Stimulated activated CD4-positive, alpha-beta T cell treated with anti-CD3 and anti-CD28 coated beads, Interleukin-4, amount 100 ng/mL, for 24 hours (primary cell): Measurements from ENCODE around the gene INVS.
"Not testable (repeated sequence)": the region's sequence is repeated elsewhere in the genome, so short reads cannot be mapped to it uniquely, and the experiment has no call there.

Source experiments
- DNase-seq: peaks from one replicate; pipeline ENCODE4 v3.0.0-alpha.2; 2020

The INVS gene

DNA sequence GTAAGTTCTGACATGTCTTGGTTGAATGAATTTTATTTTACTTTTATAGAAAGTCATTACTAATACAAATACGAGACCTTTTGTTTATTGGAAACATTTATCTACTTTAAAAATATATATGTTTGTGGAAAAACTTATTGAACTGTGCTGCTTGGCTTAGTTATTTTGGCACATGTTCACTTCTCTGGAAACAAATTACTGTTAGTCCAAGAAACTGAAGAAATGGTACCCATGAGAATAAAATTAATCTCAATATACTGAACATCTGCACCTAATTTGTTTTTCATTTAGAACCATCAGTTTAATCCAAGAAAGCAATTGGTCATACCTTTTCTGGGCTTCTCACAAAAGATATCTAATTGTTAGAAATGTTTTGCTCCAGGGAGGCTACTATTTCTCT, 32.2 kb downstream of the INVS start:
- DNase-seq: no peak

DNA sequence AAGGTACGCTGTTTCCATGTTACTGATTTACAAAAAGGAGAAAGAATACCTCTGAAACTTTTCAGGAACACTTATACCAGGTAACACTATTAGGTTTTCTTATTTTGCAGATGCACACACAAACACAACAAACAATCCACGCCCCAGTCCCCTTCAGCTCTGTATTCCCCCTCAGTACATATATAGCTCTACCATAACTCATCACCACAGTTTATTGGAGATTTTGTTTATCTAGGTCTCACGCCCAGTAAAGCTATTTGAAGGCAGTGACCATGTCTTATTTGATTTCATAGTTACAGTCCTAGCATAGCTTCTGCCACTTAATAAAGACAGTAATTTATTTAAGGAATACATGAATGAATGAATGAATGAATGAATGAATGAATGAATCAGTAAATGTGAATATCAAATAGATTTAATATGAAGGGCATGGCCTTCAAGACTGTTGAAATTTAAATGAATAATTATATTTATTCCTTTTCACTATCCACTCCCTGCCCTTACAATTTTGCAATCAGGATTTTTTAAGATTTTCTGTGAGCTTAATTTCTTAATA, 32.9 kb downstream of the INVS start:
- no peak for DNase-seq

DNA sequence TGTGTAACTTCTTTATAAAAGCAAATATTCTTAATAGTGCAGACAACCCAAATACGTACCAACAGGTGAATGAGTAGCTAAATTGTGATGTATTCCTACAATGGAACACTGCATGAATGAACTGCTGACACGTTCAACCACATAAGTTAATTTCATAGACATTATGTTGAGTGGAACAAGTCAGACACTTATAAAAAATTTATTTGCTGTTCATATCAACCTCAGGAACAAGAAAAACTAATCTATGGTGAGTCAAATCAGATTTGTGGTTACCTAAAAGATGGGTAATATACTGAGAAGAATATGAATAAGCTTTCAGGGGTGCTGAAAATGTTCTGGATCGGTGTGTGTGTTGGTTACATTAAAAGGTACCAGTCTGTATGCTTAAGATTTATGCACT, 35.7 kb downstream of the INVS start:
- no peak for DNase-seq

DNA sequence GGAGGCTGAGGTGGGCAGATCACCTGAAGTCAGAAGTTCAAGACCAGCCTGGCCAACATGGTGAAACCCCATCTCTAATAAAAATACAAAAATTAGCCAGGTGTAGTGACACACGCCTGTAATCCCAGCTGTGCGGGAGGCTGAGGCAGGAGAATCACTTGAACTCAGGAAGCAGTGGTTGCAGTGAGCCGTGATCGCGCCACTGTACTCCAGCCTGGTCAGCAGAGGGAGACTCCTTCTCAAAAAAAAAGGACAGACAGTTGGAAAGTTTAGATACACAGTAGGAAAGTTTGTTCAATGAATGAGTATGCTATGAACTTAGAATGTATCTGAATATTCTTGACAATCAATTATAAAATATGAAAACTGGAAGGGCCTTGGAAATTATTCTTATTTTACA, 37.8 kb downstream of the INVS start:
- not testable (repeated sequence) for DNase-seq

DNA sequence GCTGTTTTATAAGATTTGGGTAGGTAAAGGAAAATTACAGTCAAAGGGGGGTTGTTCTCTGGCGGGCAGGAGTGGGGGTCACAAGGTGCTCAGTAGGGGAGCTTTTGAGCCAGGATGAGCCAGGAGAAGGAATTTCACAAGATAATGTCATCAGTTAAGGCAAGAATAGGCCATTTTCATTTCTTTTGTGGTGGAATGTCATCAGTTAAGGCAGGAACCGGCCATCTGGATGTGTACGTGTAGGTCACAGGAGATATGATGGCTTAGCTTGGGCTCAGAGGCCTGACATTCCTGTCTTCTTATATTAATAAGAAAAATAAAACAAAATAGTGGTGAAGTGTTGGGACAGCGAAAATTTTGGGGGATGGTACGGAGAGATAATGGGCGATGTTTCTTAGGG, 41.3 kb downstream of the INVS start:
- DNase-seq: not testable (repeated sequence)

DNA sequence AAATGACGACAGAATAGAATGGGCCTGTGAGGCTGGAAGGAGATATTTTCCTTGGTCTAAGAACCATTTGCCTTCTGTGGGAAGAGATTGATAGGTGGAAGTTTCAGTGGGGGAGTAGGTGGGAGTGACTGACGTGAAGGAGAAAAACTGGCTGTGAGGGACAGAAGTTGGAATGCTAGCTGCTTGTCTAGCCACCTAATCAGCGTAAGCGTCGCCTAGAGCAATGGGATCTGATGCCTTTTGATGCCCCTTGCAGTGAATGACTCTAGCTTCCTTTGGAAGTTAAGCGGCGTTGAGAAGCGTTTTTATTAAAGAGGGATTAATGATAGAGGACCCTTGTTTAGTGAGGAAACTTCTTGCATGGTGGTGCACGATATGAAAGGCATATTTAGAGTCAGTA, 42.8 kb downstream of the INVS start:
- not testable (repeated sequence) for DNase-seq

DNA sequence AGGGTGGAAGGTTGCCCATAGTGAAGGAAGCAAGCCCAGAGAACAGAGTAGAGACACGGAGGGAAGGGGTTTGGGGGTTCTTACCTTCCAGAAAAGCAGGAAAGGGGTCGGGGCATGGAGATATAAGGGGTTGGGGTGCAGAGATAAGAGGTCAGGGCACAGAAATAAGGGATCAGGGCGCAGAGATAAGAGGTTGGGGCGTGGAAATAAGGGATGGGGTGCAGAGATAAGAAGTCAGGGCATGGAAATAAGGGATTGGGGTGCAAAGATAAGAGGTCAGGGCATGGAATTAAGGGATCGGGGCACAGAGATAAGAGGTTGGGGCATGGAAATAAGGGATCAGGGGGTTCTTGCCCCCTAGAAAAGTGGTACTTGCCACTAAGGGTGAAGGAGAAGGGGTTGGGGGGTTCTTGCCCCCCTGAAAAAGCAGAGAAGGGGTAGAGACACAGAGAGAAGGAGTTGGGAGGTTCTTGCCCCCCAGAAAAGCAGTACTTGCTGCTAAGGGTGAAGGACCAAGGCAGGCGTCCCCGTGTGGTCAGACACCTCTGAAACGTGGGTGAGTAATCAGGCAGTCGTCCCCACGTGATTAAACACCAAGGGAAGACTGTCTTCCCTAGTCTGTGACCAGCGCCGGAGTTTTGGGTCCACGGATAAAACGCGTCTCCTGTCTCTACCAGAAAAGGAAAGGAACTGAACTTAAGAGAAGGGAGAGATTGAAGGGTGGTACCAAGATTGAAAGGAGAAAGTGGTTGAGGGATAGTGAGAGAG, 46.3 kb downstream of the INVS start:
- not testable (repeated sequence) for DNase-seq

DNA sequence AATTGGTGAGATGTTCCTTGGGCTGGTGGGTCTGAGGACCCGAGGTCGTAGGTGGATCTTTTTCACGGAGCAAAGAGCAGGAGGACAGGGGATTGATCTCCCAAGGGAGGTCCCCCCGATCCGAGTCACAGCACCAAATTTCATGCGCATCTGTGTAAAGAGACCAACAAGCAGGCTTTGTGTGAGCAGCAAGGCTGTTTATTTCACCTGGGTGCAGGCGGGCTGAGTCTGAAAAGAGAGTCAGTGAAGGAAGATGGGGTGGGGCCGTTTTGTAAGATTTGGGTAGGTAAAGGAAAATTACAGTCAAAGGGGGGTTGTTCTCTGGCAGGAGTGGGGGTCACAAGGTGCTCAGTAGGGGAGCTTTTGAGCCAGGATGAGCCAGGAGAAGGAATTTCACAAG, 46.9 kb downstream of the INVS start:
- DNase-seq: not testable (repeated sequence)

DNA sequence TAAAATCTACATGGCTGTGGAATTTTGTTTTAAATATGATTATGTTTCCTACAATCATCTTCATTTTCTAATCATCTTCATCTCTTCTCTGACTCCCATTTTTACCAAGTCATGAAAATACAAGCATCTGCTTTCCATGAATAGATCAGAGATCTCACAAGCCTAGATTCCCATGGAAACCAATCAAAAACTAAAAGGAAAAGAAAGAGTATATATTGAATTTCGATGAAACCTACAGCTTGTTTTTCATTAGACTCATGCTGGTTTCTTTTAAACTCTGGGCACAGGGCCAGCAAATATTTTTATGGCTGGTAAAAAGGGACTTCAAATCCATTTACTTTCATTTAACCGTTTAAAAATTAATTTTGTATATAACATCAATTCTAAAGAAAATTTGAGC, 51.2 kb downstream of the INVS start:
- no peak for DNase-seq

DNA sequence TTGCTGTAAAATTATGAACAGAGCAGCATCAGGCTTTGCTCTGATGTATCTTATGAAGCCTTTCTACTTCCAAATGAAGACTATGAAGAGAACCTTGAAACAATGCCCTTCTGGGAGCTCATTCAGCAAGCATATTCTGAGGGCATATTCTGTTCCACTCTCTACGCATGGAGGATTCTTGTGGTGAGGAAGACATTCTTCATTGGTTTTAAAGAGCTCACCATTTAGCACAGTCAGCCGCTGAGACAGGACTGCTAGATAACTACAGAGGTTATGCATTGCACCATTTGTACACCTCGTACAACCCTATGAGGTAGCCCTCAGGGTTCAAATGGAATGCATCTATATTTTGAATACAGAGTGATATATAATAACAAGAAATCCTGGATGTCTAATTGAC, 61.0 kb downstream of the INVS start:
- DNase-seq: no peak

DNA sequence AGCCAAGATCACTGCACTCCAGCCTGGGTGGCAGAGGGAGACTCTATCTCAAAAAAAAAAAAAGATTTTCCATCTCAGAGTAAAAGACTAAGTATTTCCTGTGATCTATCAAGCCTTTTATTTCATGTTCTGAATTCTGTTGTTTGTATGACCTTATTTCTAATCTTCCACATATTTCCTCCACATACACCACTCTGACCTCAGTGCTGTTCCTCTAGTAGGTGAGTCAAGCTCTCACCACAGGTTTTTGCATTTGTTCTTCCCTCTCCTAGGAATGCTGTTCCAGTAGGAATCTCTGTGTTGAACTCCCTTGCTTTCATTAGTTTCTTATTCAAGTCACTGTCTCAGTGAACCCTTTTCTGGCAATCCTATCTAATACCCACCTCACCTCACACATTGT, 68.1 kb downstream of the INVS start:
- no peak for DNase-seq

DNA sequence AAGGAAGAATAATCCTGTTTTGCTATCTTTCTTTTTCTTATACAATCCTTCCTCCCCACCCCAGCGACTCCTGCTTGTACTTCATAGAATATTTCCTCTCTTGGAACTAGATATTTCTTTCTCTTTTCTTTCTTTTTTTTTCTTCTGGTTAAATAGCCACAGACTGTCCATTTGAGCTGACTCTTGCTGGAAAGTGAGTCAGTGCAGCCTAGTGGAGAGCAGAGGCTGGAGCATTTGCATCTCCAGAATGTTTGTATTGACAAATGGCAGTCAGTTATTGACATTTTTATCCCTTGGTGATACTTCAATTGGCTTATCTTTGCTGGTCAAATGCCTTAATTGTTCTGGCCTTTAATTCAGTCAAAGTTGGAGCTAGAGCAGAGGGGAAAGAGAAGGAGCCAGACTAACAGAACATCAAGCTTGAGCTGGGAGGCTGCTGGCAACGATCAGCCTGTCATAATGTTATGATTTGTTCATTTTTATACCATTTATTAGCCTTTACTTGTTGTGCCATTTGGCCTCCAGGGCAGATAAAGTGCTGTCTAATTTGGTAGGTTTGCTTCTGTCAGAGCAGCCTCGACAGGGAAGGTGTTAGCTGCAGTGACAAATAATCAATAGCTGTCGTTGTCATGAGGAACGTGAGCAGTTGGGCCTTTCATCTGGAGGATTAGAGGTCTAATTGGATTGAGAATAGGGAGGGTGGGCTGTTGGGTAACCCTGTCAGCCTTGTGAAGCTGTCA, 69.0 kb downstream of the INVS start:
- DNase-seq: no peak

DNA sequence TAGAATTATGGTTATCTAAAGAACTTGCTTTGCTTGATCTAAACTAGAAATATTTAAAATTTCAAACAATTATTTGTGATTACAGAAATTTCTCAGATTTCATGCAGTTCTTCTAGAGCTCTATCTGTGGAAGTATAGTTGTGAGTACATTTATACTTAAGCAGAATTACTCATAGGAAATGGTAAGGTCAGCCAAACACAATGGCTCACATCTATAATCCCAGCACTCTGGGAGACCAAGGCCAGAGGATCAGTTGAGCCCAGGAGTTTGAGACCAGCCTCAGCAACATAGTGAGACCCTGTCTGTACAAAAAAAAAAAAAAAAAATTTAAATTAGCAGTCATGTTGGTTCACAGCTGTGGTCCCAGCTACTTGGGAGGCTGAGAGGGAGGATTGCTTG, 71.0 kb downstream of the INVS start:
- no peak for DNase-seq

DNA sequence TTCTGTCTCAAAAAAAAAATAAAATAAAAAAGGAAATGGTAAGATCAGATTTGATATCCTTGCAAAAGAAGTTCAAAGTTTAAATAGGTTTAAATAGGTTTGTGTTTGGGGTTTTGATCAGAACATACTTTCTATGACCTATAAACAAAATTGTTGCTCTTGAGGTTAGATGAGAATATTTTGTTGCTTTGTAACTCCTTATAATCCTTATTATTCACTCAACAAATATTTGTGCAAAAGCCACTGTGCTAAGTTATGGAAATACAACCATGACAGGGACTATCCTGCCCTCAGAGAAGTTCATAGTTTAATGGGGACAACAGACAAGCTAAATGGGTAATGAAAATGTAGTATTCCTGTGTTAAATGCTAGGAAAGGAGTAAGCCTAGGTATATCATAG, 71.5 kb downstream of the INVS start:
- DNase-seq: no peak

DNA sequence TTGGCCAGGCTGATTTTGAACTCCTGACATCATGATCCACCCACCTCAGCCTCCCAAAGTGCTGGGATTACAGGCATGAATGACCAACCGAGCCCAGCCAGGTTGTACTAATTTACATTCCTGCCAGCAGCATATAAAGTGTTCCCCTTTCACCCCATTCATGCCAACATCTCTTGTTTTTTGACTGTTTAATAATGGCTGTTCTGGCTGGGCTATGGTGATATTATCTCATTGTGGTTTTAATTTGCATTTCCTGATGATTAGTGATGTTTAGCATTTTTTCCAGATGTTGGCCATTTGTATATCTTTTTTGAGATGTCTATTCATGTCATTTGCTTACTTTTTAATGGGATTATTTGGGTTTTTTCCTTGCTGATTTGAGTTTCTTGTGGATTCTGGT, 87.3 kb downstream of the INVS start:
- no peak for DNase-seq

DNA sequence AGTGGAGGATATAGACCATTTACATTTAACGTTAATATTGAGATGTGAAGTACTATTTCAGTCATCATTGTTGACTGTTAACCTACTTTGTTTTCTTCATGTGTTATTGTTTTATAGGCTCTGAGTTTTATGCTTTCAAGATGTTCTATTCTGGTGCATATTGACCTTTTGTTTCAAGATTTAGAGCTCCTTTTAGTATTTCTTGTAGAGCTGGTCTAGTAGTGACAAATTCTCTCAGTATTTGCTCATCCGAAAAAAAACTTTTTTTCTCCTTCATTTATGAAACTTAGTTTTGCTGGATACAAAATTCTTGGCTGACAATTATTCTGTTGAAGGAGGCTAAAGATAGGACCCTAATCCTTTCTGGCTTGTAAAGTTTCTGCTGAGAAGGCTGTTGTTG, 91.3 kb downstream of the INVS start:
- DNase-seq: no peak

DNA sequence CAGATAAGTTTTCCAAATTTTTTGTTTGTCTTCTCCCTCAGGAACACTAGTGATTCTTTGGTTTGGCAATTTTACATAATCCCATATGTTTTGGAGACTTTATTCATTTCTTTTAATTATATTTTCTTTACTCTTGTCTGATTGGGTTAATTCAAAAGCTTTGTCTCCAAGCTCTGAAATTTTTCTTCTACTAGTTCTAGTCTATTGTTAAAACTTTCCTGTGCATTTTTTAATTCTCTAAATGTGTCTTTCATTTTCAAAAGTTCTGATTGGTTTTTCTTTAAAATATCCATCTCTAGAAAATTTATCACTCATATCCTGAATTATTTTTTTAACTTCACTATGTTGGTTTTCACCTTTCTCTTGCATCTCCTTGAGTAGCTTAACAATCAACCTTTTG, 92.2 kb downstream of the INVS start:
- DNase-seq: no peak

DNA sequence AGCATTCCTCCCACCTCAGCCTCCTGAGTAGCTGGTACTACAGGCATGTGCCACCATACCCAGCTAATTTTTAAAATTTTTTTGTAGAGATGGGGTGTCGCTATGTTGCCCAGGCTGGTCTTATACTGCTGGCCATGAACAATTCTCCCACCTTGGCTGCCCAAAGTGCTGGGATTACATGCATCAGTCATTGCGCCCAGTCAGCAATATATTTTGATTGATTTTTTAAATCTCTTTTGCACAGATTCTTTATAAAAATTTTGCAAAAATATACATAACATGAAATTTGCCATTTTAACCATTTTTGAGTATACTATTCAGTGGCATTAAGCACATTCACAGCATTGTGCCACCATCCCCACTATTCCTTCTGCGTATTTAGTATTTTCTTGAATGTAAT, 94.0 kb downstream of the INVS start:
- DNase-seq: no peak

DNA sequence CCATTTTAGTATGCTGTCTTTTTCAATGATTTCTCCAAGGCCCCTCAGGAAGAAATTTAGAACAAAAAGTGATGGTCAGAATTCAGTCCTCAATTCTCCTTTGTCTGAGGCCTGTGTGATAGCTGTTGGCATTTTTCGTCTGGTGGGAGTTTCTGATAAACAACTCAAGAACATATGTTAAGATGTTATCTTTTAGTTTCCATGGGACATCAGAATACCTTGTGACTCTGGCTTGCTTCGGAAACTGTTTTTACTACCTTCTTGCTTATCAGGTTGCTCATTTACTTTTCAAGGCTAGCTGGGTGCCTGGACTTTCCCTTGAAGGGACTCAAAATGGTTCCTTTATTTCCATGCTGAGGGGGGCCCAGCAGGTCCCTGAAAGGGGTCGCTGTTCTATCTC, 97.2 kb downstream of the INVS start:
- DNase-seq: no peak

DNA sequence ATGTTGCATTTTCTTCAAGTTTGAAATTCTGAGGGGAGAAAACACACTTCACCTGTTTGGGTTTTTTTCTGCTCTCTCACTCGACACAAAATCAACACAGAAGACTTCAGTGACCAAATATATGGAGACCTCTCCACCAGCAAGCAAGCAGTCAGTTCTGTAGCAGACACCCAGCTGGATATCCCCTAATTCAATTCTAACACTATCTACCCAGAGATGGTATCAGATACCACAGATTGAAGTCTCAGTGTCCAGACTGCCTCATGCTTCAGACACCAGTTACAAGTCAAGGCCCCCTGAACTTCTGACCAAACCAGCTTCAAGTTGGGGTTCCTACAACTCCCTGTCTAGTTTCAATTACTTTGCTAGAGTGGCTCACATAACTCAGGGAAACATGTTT, 97.8 kb downstream of the INVS start:
- no peak for DNase-seq

DNA sequence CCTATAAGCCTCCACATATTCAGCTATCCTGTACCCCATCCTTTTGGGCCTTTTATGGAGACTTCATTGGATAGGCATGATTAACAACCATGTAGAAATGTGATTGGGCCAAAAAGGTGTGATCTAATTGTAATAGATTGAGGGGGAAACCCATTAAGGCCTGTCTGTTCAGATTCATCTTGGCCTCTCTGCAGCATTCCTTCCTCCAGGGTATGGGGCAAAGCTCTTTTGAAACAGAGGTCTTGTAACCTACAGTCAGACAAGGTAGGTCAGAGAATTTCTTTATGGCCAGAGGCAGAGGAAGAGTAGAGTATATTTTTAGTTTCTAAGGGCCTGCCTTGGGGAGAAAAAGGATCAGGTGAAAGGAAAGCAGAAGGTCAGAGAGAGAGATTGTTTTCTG, 98.5 kb downstream of the INVS start:
- no peak for DNase-seq

DNA sequence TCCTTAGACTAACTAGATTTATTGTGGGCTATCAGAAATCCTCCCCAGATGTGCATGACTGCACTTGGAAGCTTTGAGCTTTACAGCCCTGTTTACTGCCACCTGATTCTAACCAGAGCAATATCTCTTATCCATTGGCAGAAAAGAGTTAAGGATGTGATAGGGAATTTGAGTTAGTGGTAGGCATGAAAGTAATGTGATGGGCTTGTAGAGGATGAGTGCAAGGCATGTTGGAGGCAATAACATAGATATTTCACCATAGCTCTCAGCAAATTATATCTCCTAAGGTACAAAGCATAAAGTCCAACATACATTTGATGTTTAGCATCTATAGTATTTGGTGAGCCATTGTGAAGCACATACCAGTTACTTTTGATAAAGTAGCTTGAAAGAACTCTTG, 103.8 kb downstream of the INVS start:
- DNase-seq: no peak

DNA sequence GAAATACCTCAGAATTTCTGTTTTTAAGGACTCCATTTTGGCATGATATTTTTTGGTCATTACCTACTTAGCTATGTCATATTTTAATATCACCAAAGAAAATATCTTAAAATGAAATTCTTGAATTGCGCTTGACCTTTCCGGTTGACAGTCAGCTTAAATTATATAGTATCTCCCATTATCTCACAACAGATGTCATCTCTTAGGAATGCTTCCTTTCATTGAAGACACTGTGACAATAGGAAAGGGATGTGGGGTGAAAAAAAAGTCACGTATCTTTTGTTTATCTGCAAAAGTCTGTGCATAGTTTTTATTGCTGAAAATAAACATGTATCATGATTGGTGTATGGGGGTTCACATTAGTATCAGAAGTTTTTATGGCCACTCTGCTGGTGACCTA, 105.8 kb downstream of the INVS start:
- DNase-seq: no peak

DNA sequence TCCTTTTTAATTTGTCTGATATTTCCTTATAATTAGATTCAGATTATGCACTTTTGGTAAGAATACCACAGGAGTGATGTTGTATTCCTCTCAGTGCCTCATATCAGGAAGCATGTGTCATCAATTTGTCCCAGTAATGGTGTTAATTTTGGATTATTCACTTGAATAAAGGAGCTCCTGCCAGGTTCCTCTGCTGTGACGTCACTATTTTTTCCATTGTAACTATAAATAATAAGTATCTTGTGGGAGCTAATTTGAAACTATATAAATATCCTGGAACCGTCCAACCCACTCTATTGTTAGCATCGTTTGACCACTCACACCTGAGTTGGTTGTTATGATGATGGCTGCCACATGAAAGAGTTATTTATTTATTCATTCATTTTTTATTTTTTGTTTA, 107.9 kb downstream of the INVS start:
- no peak for DNase-seq

DNA sequence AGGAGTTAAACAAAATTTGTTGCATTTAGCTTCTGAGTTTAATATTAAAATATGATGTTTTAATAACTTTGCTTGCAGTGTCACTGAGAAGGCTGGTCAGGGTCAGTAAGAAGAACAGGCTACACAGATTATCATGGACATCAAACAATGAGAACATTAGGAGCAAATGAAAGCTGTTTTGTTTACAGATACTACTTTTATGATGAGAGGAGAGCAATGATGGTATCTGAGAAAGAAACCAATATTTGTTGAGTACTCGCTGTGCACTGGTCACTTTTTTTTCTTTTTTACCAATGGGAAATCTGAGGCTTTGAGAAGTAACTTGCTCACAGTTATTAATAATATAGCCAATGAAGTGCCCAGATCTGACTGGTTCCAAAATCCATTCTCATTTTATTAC, 109.6 kb downstream of the INVS start:
- DNase-seq: no peak
